NCI-H128 (cell line): ENCODE results near the gene IGF2BP3.
A peak's percentile ranks its signal among the peaks of the same experiment; 100 is the strongest.
"Not testable (repeated sequence)": the region's sequence is repeated elsewhere in the genome, so short reads cannot be mapped to it uniquely, and the experiment has no call there.

Experiments
- DNase-seq: peaks from one replicate; lab custom pipeline; 2025; ENCODE audit not compliant: unreplicated experiment; lab: John Stamatoyannopoulos, UW

Gene IGF2BP3

DNA sequence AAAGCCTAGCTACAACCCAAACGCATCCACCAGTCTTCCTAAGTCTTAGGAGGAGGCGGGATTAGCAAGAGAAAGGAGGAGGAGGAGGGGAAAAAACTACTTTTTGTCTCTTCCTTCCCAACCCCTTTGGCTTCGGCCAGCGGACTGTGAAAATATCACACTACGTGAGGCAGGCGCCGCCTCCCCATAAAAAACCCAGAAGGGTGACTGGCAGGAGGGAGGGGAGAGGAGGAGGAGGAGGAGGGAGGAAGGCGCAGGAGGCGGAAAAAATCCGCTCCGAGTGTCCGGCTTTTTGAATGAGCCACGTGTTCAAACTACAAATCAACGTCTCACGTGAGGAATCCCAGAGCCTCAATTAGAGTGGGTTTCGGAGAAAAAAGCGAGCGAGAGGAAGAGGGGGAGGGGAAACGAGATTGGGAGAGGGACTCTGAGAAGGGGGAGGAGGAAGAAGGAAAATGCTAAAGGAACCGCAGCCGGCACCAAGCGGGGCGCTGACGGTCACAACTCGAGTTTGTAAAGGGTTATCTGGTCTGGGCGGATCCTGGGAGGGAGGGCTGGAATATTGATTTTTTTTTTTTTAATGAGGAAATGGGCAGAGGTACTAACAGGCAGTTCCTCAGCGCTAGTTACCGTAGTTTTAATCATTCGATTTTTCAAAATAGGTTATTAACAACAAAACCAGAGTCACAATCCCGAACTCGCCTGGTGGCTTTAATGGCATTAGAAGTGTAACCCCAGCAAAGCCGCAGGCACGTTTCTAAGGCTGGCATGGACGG lies at the start of gene IGF2BP3:
IGF2BP3 (minus strand) TSS at position 162 of the 776 bp plus-strand sequence. CDS start 381 bp downstream, outside the sequence.
- DNase-seq: peak; percentile 79

GRCh38 chr7:23514755-23515154 lies 44.5 kb upstream of the IGF2BP3 start:
- no peak for DNase-seq

GRCh38 chr7:23513746-23514145 lies 43.5 kb upstream of the IGF2BP3 start:
- DNase-seq: not testable (repeated sequence)

DNA sequence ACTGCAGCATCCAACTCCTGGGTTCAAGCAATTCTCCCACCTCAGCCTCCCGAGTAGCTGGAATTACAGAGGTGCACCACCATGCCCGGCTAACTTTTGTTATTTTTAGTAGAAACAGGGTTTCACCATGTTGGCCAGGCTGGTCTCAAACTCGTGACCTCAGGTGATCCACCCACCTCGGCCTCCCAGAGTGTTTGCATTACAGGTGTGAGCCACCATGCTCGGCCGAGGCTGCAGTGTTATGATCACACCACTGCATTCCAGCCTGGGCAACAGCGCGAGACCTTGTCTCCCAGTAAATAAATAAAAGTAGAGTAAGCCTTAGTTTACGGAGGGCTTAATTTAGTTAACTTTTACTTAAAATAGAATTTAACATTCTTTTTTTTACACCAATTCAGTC lies 23.7 kb upstream of the IGF2BP3 start:
- no peak for DNase-seq

- DNase-seq: no peak
Measured at GRCh38 chr7:23491502-23491901, 21.2 kb upstream of the IGF2BP3 start.

DNA sequence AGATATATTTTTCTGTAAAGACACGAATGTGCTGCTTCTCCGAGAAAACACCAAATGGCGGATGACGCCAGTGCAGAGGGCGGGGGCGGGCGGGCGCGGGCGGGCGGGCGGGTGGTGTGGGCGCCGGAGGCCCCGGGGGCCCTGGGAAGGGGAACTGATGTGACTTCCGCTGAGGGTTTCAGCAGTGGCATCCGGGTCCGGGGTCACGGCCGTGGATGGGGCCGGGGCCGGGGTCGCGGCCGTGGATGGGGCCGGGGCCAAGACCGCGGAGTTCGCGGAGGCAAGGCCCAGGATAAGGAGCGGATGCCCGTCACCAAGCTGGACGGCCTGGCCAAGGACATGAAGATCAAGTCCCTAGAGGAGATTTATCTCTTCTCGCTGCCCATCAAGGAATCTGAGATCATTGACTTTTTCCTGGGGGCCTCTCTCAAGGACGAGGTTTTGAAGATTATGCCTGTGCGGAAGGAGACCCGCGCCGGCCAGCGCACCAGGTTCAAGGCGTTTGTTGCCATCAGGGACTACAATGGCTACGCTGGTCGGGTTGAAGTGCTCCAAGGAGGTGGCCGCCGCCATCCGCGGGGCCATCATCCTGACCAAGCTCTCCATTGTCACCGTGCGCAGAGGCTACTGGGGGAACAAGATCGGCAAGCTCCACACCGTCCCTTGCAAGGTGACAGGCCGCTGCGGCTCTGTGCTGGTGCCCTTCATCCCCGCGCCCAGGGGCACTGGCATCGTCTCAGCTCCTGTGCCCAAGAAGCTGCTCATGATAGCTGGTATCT lies 20.3 kb upstream of the IGF2BP3 start:
- no peak for DNase-seq

- not testable (repeated sequence) for DNase-seq
Measured at GRCh38 chr7:23488714-23489113, 18.4 kb upstream of the IGF2BP3 start.

GRCh38 chr7:23487670-23488069 lies 17.4 kb upstream of the IGF2BP3 start:
- DNase-seq: no peak

- DNase-seq: no peak
Measured at GRCh38 chr7:23486002-23486773, 15.9 kb upstream of the IGF2BP3 start.

- no peak for DNase-seq
Measured at GRCh38 chr7:23482686-23483085, 12.4 kb upstream of the IGF2BP3 start.

GRCh38 chr7:23477962-23478866 lies 7.9 kb upstream of the IGF2BP3 start:
- no peak for DNase-seq

DNA sequence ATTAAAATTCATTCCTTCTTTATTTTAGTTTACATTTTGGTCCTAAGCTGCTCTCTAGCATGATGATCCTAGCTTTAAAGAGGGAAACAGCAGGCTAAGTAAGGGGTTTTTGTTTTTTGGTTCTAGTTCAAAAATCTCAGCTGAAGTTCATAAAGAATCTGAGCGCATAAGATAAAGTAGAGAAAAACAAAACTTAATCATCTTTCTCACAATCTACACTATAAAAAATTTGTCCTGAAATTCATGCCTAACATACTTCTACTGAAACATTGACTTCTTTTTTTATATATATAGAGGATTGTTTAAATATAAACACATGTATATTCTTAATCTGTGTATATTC lies 6.8 kb upstream of the IGF2BP3 start:
- DNase-seq: no peak

- DNase-seq: no peak
Measured at GRCh38 chr7:23476286-23477156, 6.2 kb upstream of the IGF2BP3 start.

DNA sequence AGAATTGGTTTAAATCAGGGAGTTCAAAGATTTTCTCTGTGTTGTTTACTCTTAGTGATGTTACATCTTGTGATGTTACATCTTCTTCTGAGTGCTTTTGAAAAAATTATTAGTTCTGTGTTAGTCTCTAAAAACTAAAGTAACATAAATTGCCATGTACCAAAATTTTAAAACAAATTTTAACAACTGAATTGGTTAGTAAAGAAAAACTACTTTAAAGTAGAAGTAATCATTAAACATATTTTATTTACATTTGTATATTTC lies 5.2 kb upstream of the IGF2BP3 start:
- no peak for DNase-seq

GRCh38 chr7:23474829-23475575 lies 4.7 kb upstream of the IGF2BP3 start:
- no peak for DNase-seq

- peak; percentile 92 for DNase-seq
Measured at GRCh38 chr7:23474094-23474828, 4.0 kb upstream of the IGF2BP3 start.

GRCh38 chr7:23473844-23474093 lies 3.5 kb upstream of the IGF2BP3 start:
- no peak for DNase-seq

DNA sequence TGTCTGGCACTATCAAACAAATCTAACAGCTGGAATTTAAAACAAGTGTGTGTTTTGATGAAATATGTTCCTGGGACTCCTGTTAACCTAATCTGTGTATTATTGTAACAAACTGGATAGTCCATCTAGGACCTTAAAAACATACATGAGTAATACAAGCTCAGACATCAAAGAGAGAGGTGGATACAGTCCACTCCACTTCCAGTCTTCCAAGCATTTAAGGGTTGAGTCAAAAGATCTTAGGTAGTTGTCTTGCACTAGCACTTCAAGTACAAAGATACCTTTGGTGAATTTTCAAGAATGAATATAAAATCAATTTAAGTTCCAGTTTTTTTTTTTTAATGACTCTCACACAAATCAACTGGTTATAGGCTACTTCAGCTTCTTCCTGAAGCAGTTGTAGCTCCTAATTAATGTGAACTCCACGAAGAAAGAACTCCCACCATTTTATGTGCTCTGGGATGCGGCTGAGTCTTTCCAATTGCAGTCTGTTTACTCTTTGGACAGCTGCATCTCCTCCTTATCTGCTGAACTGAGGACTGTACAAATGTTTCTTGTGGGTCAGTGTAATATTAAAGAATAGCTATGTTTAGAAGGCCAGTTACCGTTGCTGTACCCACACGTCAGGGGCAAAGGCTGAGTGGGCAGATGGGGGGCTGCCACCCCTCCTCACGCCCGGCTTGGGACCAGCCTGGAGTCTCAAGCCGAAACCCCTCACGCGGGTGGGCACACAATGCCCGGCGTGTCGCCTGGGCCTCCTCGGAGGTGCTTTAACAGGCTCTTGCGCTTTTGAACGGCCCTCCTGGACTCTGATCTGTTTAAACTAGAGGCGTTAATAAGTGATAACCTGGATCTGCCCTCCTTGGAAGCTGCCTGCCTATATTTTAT lies 2.9 kb upstream of the IGF2BP3 start:
- DNase-seq: no peak
